NCI-H1417 (cell line): ENCODE measurements around the gene WDPCP.
"Not testable (repeated sequence)": the region's sequence is repeated elsewhere in the genome, so short reads cannot be mapped to it uniquely, and the experiment has no call there.

Source experiments
- DNase-seq, 3 experiments: peaks; one replicate each; lab custom pipeline; 2025; lab: John Stamatoyannopoulos, UW

Gene WDPCP

GRCh38 chr2:63357722-63358121 lies 230.6 kb downstream of the WDPCP start:
- not testable (repeated sequence) for DNase-seq

GRCh38 chr2:63347361-63347760 lies 240.9 kb downstream of the WDPCP start:
- no peak for DNase-seq

- peak in 1 of 3 experiments; percentile 6 for DNase-seq
Measured at GRCh38 chr2:63346411-63346810, 241.9 kb downstream of the WDPCP start.

- no peak for DNase-seq
Measured at GRCh38 chr2:63345285-63345633, 243.0 kb downstream of the WDPCP start.

- DNase-seq, result no peak
Measured at GRCh38 chr2:63344575-63345284, 243.5 kb downstream of the WDPCP start.

- no peak for DNase-seq
Measured at GRCh38 chr2:63343397-63344109, 244.7 kb downstream of the WDPCP start.

GRCh38 chr2:63340443-63340842 lies 247.8 kb downstream of the WDPCP start:
- DNase-seq, result no peak

- no peak for DNase-seq
Measured at GRCh38 chr2:63334910-63335309, 253.4 kb downstream of the WDPCP start.

- DNase-seq, result no peak
Measured at GRCh38 chr2:63326473-63326872, 261.8 kb downstream of the WDPCP start.

- DNase-seq, result not testable (repeated sequence)
Measured at GRCh38 chr2:63323662-63324061, 264.6 kb downstream of the WDPCP start.

- not testable (repeated sequence) for DNase-seq
Measured at GRCh38 chr2:63321973-63322372, 266.3 kb downstream of the WDPCP start.

GRCh38 chr2:63320669-63321068 lies 267.6 kb downstream of the WDPCP start:
- DNase-seq, result no peak

GRCh38 chr2:63310614-63311013 lies 277.7 kb downstream of the WDPCP start:
- DNase-seq, result no peak

GRCh38 chr2:63301481-63301880 lies 286.8 kb downstream of the WDPCP start:
- DNase-seq, result peak in 1 of 3 experiments; percentile 16

GRCh38 chr2:63300835-63301234 lies 287.4 kb downstream of the WDPCP start:
- DNase-seq, result no peak

GRCh38 chr2:63287956-63288355 lies 300.3 kb downstream of the WDPCP start:
- no peak for DNase-seq

GRCh38 chr2:63286520-63286919 lies 301.8 kb downstream of the WDPCP start:
- not testable (repeated sequence) for DNase-seq

GRCh38 chr2:63283273-63283672 lies 305.0 kb downstream of the WDPCP start:
- DNase-seq, result no peak

GRCh38 chr2:63272560-63272959 lies 315.7 kb downstream of the WDPCP start:
- no peak for DNase-seq

GRCh38 chr2:63270717-63271116 lies 317.6 kb downstream of the WDPCP start:
- DNase-seq, result no peak

GRCh38 chr2:63268946-63269345 lies 319.3 kb downstream of the WDPCP start:
- no peak for DNase-seq

GRCh38 chr2:63261137-63261621 lies 327.1 kb downstream of the WDPCP start:
- DNase-seq, result no peak

GRCh38 chr2:63257473-63257872 lies 330.8 kb downstream of the WDPCP start:
- no peak for DNase-seq
